ENCODE measurements around the gene ACSS1. TPM values are rescaled to one million over a fixed set of nuclear protein-coding genes. Genes with fewer than 3 reads are reported as not detected.
A peak's percentile ranks its signal among the peaks of the same experiment; 100 is the strongest.

The ACSS1 gene
- total RNA-seq: 10 to 100 TPM; 16.8 to 53.3 (median 39.0) TPM
- polyA plus RNA-seq: 10 to 100 TPM in 2 of 3 donors, 1 to 10 TPM in 1; 8.8 to 15.1 (median 12.2) TPM
- long read RNA-seq, donor 1, transcript ACSS1-201 (14 exons, 3,680 nt): major isoform, 32 of 42 reads
- long read RNA-seq, donor 1, partial matches to known transcripts: 7 of 42 reads
- long read RNA-seq, donor 1, other reads (novel, unspliced or antisense): 3 of 42 reads
- long read RNA-seq, donor 2, transcript ACSS1-201 (14 exons, 3,680 nt): major isoform, 133 of 158 reads
- long read RNA-seq, donor 2, partial matches to known transcripts: 7 of 158 reads
- long read RNA-seq, donor 2, other reads (novel, unspliced or antisense): 16 of 158 reads

GRCh38 chr20:25058051-25058846 lies at the start of gene ACSS1:
TSS of gene ACSS1 (minus strand) at chr20:25058139. CDS start at chr20:25058102, 37 bp downstream.
- peak; percentile 5 to 46 (median 42) for ATAC-seq
- 6 to 11% (median 7%) methylated on average over 38 to 56 of the region's 56 CpGs for WGBS, 3 donors
- DNase-seq: peak; percentile 67 to 84
- Histone ChIP-seq H3K4me1 (peaks cover 40% of the 10 kb centered on the region), H3K4me3 (peak within 1 kb of the TSS; percentile 86), H3K36me3 (ENCODE audit: insufficient read depth in 1 of 2, low read depth in 1 of 2) (no peaks in the 10 kb centered on the region), H3K27me3 (ENCODE audit: insufficient read depth in 3 of 3, low read length in 2 of 3) (no peaks in the 10 kb centered on the region), H3K9me3 (no peaks in the 10 kb centered on the region), H3K27ac (peak within 1 kb of the TSS; percentile 83)
- TF ChIP-seq CTCF (IDR thresholded peaks at IDR 0.05): no peak
- intact Hi-C loops (cut with DNase I): no loop called here

GRCh38 chr20:25103526-25103925 lies 45.6 kb upstream of the ACSS1 start:
- no peak overlapping the region for H3K4me3 ChIP-seq
- no peaks in the 10 kb centered on the region for H3K4me1 ChIP-seq
- TF ChIP-seq CTCF (IDR thresholded peaks at IDR 0.05): no peak
- H3K36me3 ChIP-seq (ENCODE audit: insufficient read depth in 1 of 2, low read depth in 1 of 2): no peaks in the 10 kb centered on the region
- H3K27ac ChIP-seq: no peak overlapping the region
- DNase-seq: no peak
- H3K27me3 ChIP-seq (ENCODE audit: insufficient read depth in 3 of 3, low read length in 2 of 3): no peaks in the 10 kb centered on the region
- intact Hi-C loops (cut with DNase I): no loop called here
- H3K9me3 ChIP-seq: no peaks in the 10 kb centered on the region
- 93 to 96% (median 96%) methylated on average over 3 of the region's 3 CpGs for WGBS, 3 donors
- ATAC-seq: no peak

DNA sequence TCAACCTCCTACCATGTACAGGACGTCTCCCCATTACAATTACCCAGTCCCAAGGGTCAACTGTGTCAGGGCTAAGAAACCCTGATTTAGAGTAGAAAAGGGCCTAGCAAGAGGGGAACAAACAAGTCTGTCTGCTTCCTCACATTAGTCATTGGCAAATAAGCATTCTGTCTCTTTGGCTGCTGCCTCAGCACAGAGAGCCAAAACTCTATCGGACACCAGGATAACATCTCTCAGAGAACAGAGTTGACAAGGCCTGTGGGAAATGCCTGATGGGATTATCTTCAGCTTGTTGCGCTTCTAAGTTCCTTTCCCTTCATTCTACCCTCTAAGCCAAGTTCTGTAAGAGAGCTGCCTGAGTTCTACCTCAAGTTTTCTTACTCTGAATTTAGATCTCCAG lies 43.0 kb upstream of the ACSS1 start:
- intact Hi-C loops (cut with DNase I): no loop called here
- no peak for TF ChIP-seq CTCF (IDR thresholded peaks at IDR 0.05)
- Histone ChIP-seq H3K36me3 (ENCODE audit: insufficient read depth in 1 of 2, low read depth in 1 of 2) (no peaks in the 10 kb centered on the region), H3K9me3 (no peaks in the 10 kb centered on the region), H3K27ac (no peak overlapping the region), H3K4me1 (no peaks in the 10 kb centered on the region), H3K4me3 (no peak overlapping the region), H3K27me3 (ENCODE audit: insufficient read depth in 3 of 3, low read length in 2 of 3) (no peaks in the 10 kb centered on the region)
- no peak for ATAC-seq
- WGBS, 3 donors: 25 to 39% (median 26%) methylated on average over 3 of the region's 3 CpGs
- DNase-seq: no peak

DNA sequence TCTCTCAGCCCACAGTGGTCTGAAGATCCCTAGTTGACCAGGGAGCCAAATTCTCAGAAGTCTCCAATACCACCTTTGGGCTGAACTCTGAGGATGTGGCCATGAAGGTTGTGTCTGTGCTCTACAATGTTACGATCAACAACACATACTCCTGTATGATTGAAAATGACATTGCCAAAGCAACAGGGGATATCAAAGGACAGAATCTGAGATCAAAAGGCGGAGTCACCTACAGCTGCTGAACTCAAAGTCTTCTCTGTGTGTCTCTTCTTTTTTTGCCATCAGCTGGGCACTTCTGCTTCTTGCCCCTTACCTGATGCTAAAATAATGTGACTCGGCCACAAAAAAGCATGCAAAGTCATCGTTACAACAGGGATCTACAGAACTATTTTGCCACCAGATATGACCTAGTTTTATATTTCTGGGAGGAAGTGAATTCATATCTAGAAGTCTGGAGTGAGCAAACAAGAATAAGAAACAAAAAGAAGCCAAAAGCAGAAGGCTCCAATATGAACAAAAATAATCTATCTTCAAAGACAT lies 41.7 kb upstream of the ACSS1 start:
- TF ChIP-seq CTCF (IDR thresholded peaks at IDR 0.05): no peak
- H3K9me3 ChIP-seq: no peaks in the 10 kb centered on the region
- H3K36me3 ChIP-seq (ENCODE audit: insufficient read depth in 1 of 2, low read depth in 1 of 2): no peaks in the 10 kb centered on the region
- no peaks in the 10 kb centered on the region for H3K27me3 ChIP-seq (ENCODE audit: insufficient read depth in 3 of 3, low read length in 2 of 3)
- no peak for DNase-seq
- no peak for ATAC-seq
- intact Hi-C loops (cut with DNase I): no loop called here
- 83 to 94% (median 87%) methylated on average over 4 of the region's 4 CpGs for WGBS, 3 donors
- no peak overlapping the region for H3K4me3 ChIP-seq
- no peaks in the 10 kb centered on the region for H3K4me1 ChIP-seq
- no peak overlapping the region for H3K27ac ChIP-seq

All from psoas muscle (tissue), 8 donors.